IMR-90 (cell line): ENCODE data around the gene BAZ2B. TPM values are rescaled to one million over a fixed set of nuclear protein-coding genes. Genes with fewer than 3 reads are reported as not detected.

Experiments used
- ATAC-seq: fragments of 200-7000 bp; cut with Tn5 transposase; 2 replicates; pipeline ENCODE4 v1.9.1; 2020; ENCODE audit warnings: low read depth, mild to moderate bottlenecking, moderate library complexity
- BruUV-seq: library from RNA; stranded (reverse); fragments of 400-500 nt; replicated peaks from 2 replicates; lab custom pipeline; 2021; lab: Mats Ljungman, UMichigan
- CTCF ChIA-PET: fragments of 300-600 bp; formaldehyde crosslinking; extraction: SDS; loops from one replicate; lab custom pipeline; 2021; ENCODE audit warnings: antibody characterized with exemption; lab: Yijun Ruan, JAX
- POLR2A ChIA-PET: fragments of 300-600 bp; sonication (Branson Sonifier 250); formaldehyde crosslinking; loops from one replicate; lab custom pipeline; 2022; ENCODE audit warnings: antibody characterized with exemption; ENCODE audit not compliant: unreplicated experiment; lab: Charles Lee
- DNase-seq: peaks from one replicate; pipeline ENCODE4 v3.0.0; 2013
- H2AFZ ChIP-seq: replicated peaks from 2 replicates; pipeline ENCODE3; 2013; ENCODE audit warnings: low read length, mild to moderate bottlenecking; ENCODE audit not compliant: poor library complexity
- H2AK5ac ChIP-seq: 2 replicates; pipeline ENCODE4 v1.6.1; 2013; ENCODE audit warnings: low read depth, low read length, inconsistent platforms
- H2AK9ac ChIP-seq: replicated peaks from 2 replicates; pipeline ENCODE3; 2013; ENCODE audit warnings: mild to moderate bottlenecking, low read depth, low read length, moderate library complexity; ENCODE audit not compliant: poor library complexity
- H2BK120ac ChIP-seq: 2 replicates; pipeline ENCODE4 v1.6.1; 2013; ENCODE audit warnings: low read depth, low read length, inconsistent platforms
- H2BK15ac ChIP-seq: 3 replicates; pipeline ENCODE4 v1.6.1; 2013; ENCODE audit warnings: low read depth, low read length, inconsistent platforms
- H2BK20ac ChIP-seq: 2 replicates; pipeline ENCODE4 v1.6.1; 2013; ENCODE audit warnings: low read depth, mild to moderate bottlenecking, inconsistent platforms, low read length, moderate library complexity
- H2BK5ac ChIP-seq: 2 replicates; pipeline ENCODE4 v1.6.1; 2013; ENCODE audit warnings: mild to moderate bottlenecking, low read depth, low read length, inconsistent platforms; ENCODE audit not compliant: poor library complexity, severe bottlenecking
- H3K14ac ChIP-seq: replicated peaks from 2 replicates; pipeline ENCODE4 v1.6.1; 2013; ENCODE audit warnings: low read depth, low read length, inconsistent platforms
- H3K18ac ChIP-seq: 2 replicates; pipeline ENCODE4 v1.6.1; 2013; ENCODE audit warnings: low read depth, low read length, control low read depth
- H3K23ac ChIP-seq: 2 replicates; pipeline ENCODE4 v1.6.1; 2013; ENCODE audit warnings: low read depth, low read length, inconsistent platforms
- H3K27ac ChIP-seq: 2 replicates; pipeline ENCODE4 v1.5.1; 2013; ENCODE audit warnings: mild to moderate bottlenecking, control low read depth, low read length; ENCODE audit not compliant: insufficient read depth
- H3K27me3 ChIP-seq: 2 replicates; pipeline ENCODE4 v1.6.1; 2013; ENCODE audit warnings: low read length; ENCODE audit not compliant: control insufficient read depth, insufficient read depth
- H3K36me3 ChIP-seq: 2 replicates; pipeline ENCODE4 v1.6.1; 2013; ENCODE audit warnings: low read length, mixed read lengths; ENCODE audit not compliant: control insufficient read depth, insufficient read depth
- H3K4ac ChIP-seq: 2 replicates; pipeline ENCODE4 v1.6.1; 2013; ENCODE audit warnings: low read depth, low read length, inconsistent platforms
- H3K4me1 ChIP-seq: 2 replicates; pipeline ENCODE4 v1.6.1; 2013; ENCODE audit warnings: low read length, mixed read lengths; ENCODE audit not compliant: control insufficient read depth, insufficient read depth
- H3K4me2 ChIP-seq: 2 replicates; pipeline ENCODE4 v1.6.1; 2013; ENCODE audit warnings: low read depth, mild to moderate bottlenecking, control low read depth, low read length, moderate library complexity
- H3K4me3 ChIP-seq: 2 replicates; pipeline ENCODE4 v1.5.1; 2013; ENCODE audit warnings: low read depth, mild to moderate bottlenecking, control low read depth, low read length, moderate library complexity; ENCODE audit not compliant: insufficient read depth
- H3K56ac ChIP-seq: 2 replicates; pipeline ENCODE4 v1.6.1; 2013; ENCODE audit warnings: low read length, inconsistent platforms; ENCODE audit not compliant: insufficient read depth; ENCODE audit errors: extremely low read depth
- H3K79me1 ChIP-seq, 2 experiments: 2 replicates each; pipeline ENCODE4 v1.6.1; 2013; ENCODE audit warnings: low read length in 2 of 2, inconsistent platforms in 1 of 2, low read depth in 1 of 2
- H3K9ac ChIP-seq: 2 replicates; pipeline ENCODE4 v1.6.1; 2013; ENCODE audit warnings: low read depth, low read length, control low read depth
- H3K9me1 ChIP-seq: 2 replicates; pipeline ENCODE4 v1.6.1; 2013; ENCODE audit warnings: low read length, inconsistent platforms; ENCODE audit not compliant: insufficient read depth
- H3K9me3 ChIP-seq: 2 replicates; pipeline ENCODE4 v1.6.1; 2013; ENCODE audit warnings: low read length; ENCODE audit not compliant: control insufficient read depth, insufficient read depth
- H4K20me1 ChIP-seq: 2 replicates; pipeline ENCODE4 v1.6.1; 2013; ENCODE audit warnings: low read length, inconsistent platforms; ENCODE audit not compliant: insufficient read depth
- H4K5ac ChIP-seq: 2 replicates; pipeline ENCODE4 v1.6.1; 2013; ENCODE audit warnings: mild to moderate bottlenecking, low read depth, low read length, control low read depth
- H4K8ac ChIP-seq, 2 experiments: 2 replicates each; pipeline ENCODE4 v1.6.1; 2013; ENCODE audit warnings: low read depth in 2 of 2, low read length in 2 of 2, control low read depth in 1 of 2, inconsistent platforms in 1 of 2
- H4K91ac ChIP-seq: 2 replicates; pipeline ENCODE4 v1.6.1; 2013; ENCODE audit warnings: low read depth, low read length, inconsistent platforms; ENCODE audit not compliant: insufficient read depth
- BHLHE40 ChIP-seq: fragments of 150-350 bp; IDR thresholded peaks from 2 replicates; pipeline ENCODE4 v1.6.1; 2016; ENCODE audit warnings: mild to moderate bottlenecking, low read depth, low read length
- CEBPB ChIP-seq: IDR thresholded peaks from 2 replicates; pipeline ENCODE4 v1.6.1; 2012; ENCODE audit warnings: low read depth, low read length, improper control_type of control experiment
- CHD1 ChIP-seq: IDR thresholded peaks from 2 replicates; pipeline ENCODE4 v1.6.1; 2012; ENCODE audit warnings: low read depth, low read length, improper control_type of control experiment
- ELK1 ChIP-seq: fragments of 150-350 bp; IDR thresholded peaks from 2 replicates; pipeline ENCODE4 v1.6.1; 2016; ENCODE audit warnings: low read depth, mild to moderate bottlenecking, low read length, moderate library complexity, borderline replicate concordance
- FOS ChIP-seq: fragments of 150-350 bp; IDR thresholded peaks from 2 replicates; pipeline ENCODE4 v1.6.1; 2016; ENCODE audit warnings: low read depth, low read length
- MAFK ChIP-seq: IDR thresholded peaks from 2 replicates; pipeline ENCODE4 v1.6.1; 2012; ENCODE audit warnings: low read depth, low read length, improper control_type of control experiment
- MAZ ChIP-seq: IDR thresholded peaks from 2 replicates; pipeline ENCODE4 v1.6.1; 2012; ENCODE audit warnings: low read depth, mild to moderate bottlenecking, low read length, improper control_type of control experiment, moderate library complexity, borderline replicate concordance
- NFE2L2 ChIP-seq: fragments of 150-350 bp; IDR thresholded peaks from 2 replicates; pipeline ENCODE4 v1.6.1; 2016; ENCODE audit warnings: low read depth, mild to moderate bottlenecking, low read length
- RAD21 ChIP-seq: IDR thresholded peaks from 2 replicates; pipeline ENCODE4 v1.6.1; 2012; ENCODE audit warnings: low read length, improper control_type of control experiment
- RFX5 ChIP-seq: IDR thresholded peaks from 2 replicates; pipeline ENCODE4 v1.8.0; 2012; ENCODE audit warnings: low read depth, mild to moderate bottlenecking, low read length, moderate library complexity
- SMC3 ChIP-seq: fragments of 150-350 bp; IDR thresholded peaks from 2 replicates; pipeline ENCODE4 v1.6.1; 2016; ENCODE audit warnings: low read depth, mild to moderate bottlenecking, antibody characterized with exemption, low read length, moderate library complexity
- USF2 ChIP-seq: fragments of 150-350 bp; IDR thresholded peaks from 2 replicates; pipeline ENCODE4 v1.6.1; 2017; ENCODE audit warnings: mild to moderate bottlenecking, antibody characterized with exemption, low read length, low read depth
- WGBS, 2 experiments: methylation state at CpG; one replicate each; pipeline versions ENCODE4 v1.1.5 to v1.1.7; 2013; ENCODE audit warnings: missing lambda C conversion rate in 2 of 2; ENCODE audit not compliant: insufficient read length in 1 of 2; ENCODE audit errors: extremely low coverage in 2 of 2; 5-methylcytosine and 5-hydroxymethylcytosine counted together
- dilution Hi-C: fragments of 300-500 bp; cut with HindIII; formaldehyde crosslinking; loops from one replicate; pipeline ENCODE4 v1.14.3; 2018; ENCODE audit warnings: low sequenced_read_pairs; ENCODE audit not compliant: unreplicated experiment
- in situ Hi-C: fragments of 300-500 bp; cut with MboI; formaldehyde crosslinking; loops from 3 replicates; pipeline ENCODE4 v1.14.3; 2019; ENCODE audit warnings: low sequenced_read_pairs, inconsistent platforms, mixed read lengths
- intact Hi-C: fragments of 100-400 bp; cut with micrococcal nuclease; formaldehyde crosslinking; loops from 2 replicates; pipeline ENCODE4 v1.10.0; 2022
- polyA plus RNA-seq, 3 experiments: library from polyadenylated mRNA; depleted of rRNA; stranded (reverse); fragments of >200 nt; gene quantifications; 2 replicates each; pipeline ENCODE4 v1.2.3, GENCODE V29; 2012; ENCODE audit warnings: low replicate concordance in 1 of 3
- total RNA-seq: library from RNA; depleted of rRNA; stranded (reverse); fragments of >200 nt; gene quantifications from 2 replicates; pipeline ENCODE4 v1.2.3, GENCODE V29; 2012

The BAZ2B gene
- total and polyA plus RNA-seq, 2 of the 4 experiments (the other 2 are of a cell fraction), result 8.9 to 42.1 TPM

- no peak overlapping the region for H3K56ac ChIP-seq
- no peak overlapping the region for H4K91ac ChIP-seq
- no peak overlapping the region for H3K23ac ChIP-seq
- peaks cover 25% of the 10 kb centered on the region for H3K36me3 ChIP-seq
- H4K8ac ChIP-seq, result no peak overlapping the region
- BruUV-seq, result no TSS peak
- no peak overlapping the region for H2AK5ac ChIP-seq
- no peaks in the 10 kb centered on the region for H4K20me1 ChIP-seq
- H3K18ac ChIP-seq, result no peak overlapping the region
- intact Hi-C loops (no loop called here), in situ Hi-C loops (no loop called here), dilution Hi-C loops (no loop called here)
- no peak overlapping the region for H2AK9ac ChIP-seq
- no peaks in the 10 kb centered on the region for H3K9me3 ChIP-seq
- no peak for TF ChIP-seq BHLHE40
- TF ChIP-seq CEBPB, result no peak
- TF ChIP-seq RAD21, result no peak
- TF ChIP-seq USF2, result no peak
- TF ChIP-seq SMC3, result no peak
- TF ChIP-seq RFX5, result no peak
- no peak for TF ChIP-seq ELK1
- TF ChIP-seq MAZ, result no peak
- TF ChIP-seq CHD1, result no peak
- TF ChIP-seq MAFK, result no peak
- no peak for TF ChIP-seq FOS
- TF ChIP-seq NFE2L2, result no peak
- H2BK120ac ChIP-seq, result no peak overlapping the region
- ChIA-PET POLR2A (no interaction called here), CTCF (no interaction called here)
- H3K27me3 ChIP-seq, result no peaks in the 10 kb centered on the region
- no peak overlapping the region for H3K27ac ChIP-seq
- ATAC-seq, result no peak
- no peaks in the 10 kb centered on the region for H3K4me1 ChIP-seq
- DNase-seq, result no peak
- no peak overlapping the region for H4K5ac ChIP-seq
- H3K9ac ChIP-seq, result no peak overlapping the region
- H3K9me1 ChIP-seq, result no peaks in the 10 kb centered on the region
- H2AFZ ChIP-seq, result no peak overlapping the region
- no peak overlapping the region for H3K4ac ChIP-seq
- no peak overlapping the region for H2BK15ac ChIP-seq
- no peak overlapping the region for H2BK20ac ChIP-seq
- no peaks in the 10 kb centered on the region for H3K79me1 ChIP-seq
- no peak overlapping the region for H3K4me2 ChIP-seq
- H3K4me3 ChIP-seq, result no peak overlapping the region
- no CpG with 5 or more reads among the region's 2 CpGs for WGBS, 2 experiments
- no peak overlapping the region for H2BK5ac ChIP-seq
- no peak overlapping the region for H3K14ac ChIP-seq
Observed at GRCh38 chr2:159442159-159442852, 174.0 kb downstream of the BAZ2B start.
